T-helper 2 cell treated with Interferon-gamma antibody and Interleukin-4, amounts not matched to agents 5 μg/mL and 100 μg/mL, for 36 hours (primary cell): ENCODE measurements around the gene TMEM52.
"Not testable (repeated sequence)": the region's sequence is repeated elsewhere in the genome, so short reads cannot be mapped to it uniquely, and the experiment has no call there.

Source experiments
- DNase-seq: peaks from one replicate; pipeline ENCODE4 v3.0.0; 2021; ENCODE audit warnings: low spot score
- H3K27ac Mint-ChIP-seq: one replicate; pipeline ENCODE4 v1.8.0; 2021; ENCODE audit warnings: mild to moderate bottlenecking, mixed read lengths
- H3K27me3 Mint-ChIP-seq: one replicate; pipeline ENCODE4 v1.8.0; 2021; ENCODE audit warnings: low read depth, mixed read lengths
- H3K36me3 Mint-ChIP-seq: one replicate; pipeline ENCODE4 v1.8.0; 2021; ENCODE audit warnings: low read depth, mixed read lengths
- H3K4me1 Mint-ChIP-seq: one replicate; pipeline ENCODE4 v1.8.0; 2021; ENCODE audit warnings: low read depth, mixed read lengths
- H3K4me3 Mint-ChIP-seq: one replicate; pipeline ENCODE4 v1.8.0; 2022; ENCODE audit warnings: mild to moderate bottlenecking, moderate library complexity, mixed read lengths
- H3K9me3 Mint-ChIP-seq: one replicate; pipeline ENCODE4 v1.8.0; 2021; ENCODE audit warnings: mixed read lengths

TMEM52 gene

DNA sequence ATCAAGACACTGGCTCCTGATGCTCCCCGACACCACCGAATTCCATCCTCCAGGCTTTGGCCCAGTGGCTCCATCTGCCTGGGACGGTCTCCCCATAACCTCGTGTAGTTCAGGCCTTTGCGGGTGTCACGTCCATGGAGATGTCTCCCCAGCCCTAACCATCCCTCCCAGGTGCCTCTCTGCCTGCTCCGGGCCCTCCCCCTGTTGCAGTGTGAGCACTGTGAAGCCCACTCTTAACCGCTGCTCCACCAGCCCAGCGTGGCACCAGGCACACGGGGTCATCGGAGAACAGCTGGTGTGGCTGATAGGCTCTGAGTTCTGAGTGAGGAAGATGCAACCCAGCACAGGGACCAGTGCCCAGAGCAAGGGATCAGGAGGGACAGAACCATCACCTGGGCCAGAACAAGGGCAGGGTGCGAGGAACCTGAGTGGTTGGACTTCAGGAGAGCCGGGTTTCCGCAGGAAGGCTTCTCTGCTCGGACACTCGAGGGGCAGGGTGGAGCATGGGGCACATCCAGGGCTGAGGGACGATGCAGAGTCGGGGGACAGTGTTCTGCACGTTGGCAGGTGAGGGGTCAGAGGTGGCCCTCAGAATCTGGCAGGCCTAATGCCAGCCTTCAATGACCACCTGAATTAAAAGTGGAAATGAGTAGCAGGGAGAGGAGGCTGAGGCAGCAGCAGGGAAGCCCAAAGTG lies 25.6 kb downstream of the TMEM52 start:
- Mint-ChIP-seq H3K4me1 (peaks cover 21% of the 10 kb centered on the region), H3K9me3 (no peaks in the 10 kb centered on the region), H3K4me3 (peak overlapping the region; percentile 29), H3K27ac (peak overlapping the region; percentile 41), H3K27me3 (no peaks in the 10 kb centered on the region), H3K36me3 (peaks cover 6% of the 10 kb centered on the region)
- no peak for DNase-seq

DNA sequence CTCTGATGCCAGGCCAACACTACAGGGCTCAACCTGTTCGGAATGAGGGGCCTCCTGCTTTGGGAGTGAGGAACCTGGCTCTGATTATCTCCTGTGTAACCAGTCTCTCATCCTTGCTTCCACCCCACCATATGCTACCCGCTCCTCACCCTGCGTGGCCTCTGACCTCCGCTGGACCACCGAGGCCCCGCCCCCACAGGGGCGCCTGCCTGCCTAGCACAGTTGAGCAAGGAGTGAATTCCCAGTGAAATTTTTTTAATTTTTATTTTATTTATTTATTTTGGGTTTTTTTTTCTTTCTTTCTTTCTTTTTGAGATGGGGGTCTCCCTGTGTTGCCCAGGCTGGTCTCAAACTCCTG lies 26.3 kb downstream of the TMEM52 start:
- peaks cover 10% of the 10 kb centered on the region for H3K36me3 Mint-ChIP-seq
- DNase-seq: no peak
- peak overlapping the region; percentile 90 for H3K27ac Mint-ChIP-seq
- H3K4me3 Mint-ChIP-seq: peak overlapping the region; percentile 88
- H3K9me3 Mint-ChIP-seq: no peaks in the 10 kb centered on the region
- H3K4me1 Mint-ChIP-seq: peaks cover 25% of the 10 kb centered on the region
- no peaks in the 10 kb centered on the region for H3K27me3 Mint-ChIP-seq

DNA sequence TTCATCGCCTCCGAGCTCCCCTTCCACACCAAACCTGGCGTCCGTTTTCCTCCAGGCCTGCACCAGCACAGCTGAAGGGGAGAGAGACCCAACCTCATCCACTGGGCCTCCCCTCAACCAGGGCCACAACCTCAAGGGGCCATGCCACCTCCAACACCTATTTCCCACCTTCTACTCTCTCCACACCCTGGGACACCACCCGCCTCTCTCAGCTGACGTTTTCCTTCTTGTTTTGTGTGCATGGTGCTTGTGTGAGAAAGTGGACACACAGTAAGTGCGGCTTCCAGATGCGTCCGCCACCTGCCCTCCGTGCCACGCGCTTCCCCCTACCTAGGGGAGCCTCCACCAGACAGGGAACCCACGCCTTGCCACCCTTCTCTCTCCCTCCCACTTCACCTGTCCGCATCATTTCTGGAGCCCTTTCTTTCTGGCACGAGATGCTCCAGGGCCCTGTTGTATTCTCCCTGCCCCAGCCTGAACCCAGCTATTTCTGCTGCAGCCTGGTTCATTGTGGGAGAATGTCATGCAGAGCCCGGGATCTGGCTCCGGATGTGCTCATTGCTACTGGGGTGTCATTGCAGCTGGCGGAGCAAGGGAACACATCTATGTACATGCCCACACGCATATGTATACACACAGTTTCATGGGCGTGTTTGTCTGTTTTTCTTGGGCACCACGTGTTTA lies 26.9 kb downstream of the TMEM52 start:
- no peak for DNase-seq
- Mint-ChIP-seq H3K4me1 (peaks cover 26% of the 10 kb centered on the region), H3K36me3 (peaks cover 11% of the 10 kb centered on the region), H3K27ac (peak overlapping the region; percentile 90), H3K4me3 (peak overlapping the region; percentile 88), H3K27me3 (no peaks in the 10 kb centered on the region), H3K9me3 (no peaks in the 10 kb centered on the region)

DNA sequence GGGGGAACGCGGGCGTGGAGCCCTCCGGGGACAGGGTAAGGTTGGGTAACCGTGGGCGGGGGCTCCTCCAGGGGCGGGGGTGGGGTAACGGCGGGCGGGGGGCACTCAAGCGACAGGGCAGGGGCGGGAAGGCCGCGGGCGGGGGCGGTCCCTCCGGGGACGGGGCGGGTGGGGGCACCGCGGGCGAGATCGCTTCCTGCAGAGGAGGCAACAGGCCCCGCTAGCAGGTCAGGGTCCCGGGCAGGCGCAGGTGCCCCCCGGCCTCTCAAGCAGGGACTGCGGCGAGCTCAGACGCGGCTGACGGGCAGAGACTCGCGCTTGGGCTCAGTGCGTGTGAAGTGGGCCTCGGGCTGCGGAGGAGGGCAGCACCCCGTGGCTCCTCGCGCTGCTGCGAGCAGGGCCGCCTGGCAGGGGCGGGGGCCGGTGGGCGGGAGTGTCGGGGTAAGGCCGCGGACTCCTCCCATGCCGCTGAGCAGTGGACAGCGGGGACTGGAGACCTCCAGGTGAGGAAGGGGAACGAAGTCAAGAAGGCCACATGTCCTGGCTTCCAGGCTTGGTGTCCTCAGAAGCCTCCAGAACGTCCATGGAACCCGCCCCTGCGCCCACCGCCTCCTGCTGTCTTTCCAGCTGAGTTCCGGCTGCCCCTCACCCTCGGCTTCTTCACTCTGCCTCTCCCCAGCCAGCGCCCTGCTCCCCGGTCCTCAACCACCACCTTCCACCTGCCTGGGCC lies 27.6 kb downstream of the TMEM52 start:
- Mint-ChIP-seq H3K27me3 (no peaks in the 10 kb centered on the region), H3K36me3 (peaks cover 13% of the 10 kb centered on the region), H3K9me3 (no peaks in the 10 kb centered on the region), H3K4me1 (peaks cover 30% of the 10 kb centered on the region), H3K4me3 (peak overlapping the region; percentile 88), H3K27ac (peak overlapping the region; percentile 90)
- peak; percentile 47 for DNase-seq

DNA sequence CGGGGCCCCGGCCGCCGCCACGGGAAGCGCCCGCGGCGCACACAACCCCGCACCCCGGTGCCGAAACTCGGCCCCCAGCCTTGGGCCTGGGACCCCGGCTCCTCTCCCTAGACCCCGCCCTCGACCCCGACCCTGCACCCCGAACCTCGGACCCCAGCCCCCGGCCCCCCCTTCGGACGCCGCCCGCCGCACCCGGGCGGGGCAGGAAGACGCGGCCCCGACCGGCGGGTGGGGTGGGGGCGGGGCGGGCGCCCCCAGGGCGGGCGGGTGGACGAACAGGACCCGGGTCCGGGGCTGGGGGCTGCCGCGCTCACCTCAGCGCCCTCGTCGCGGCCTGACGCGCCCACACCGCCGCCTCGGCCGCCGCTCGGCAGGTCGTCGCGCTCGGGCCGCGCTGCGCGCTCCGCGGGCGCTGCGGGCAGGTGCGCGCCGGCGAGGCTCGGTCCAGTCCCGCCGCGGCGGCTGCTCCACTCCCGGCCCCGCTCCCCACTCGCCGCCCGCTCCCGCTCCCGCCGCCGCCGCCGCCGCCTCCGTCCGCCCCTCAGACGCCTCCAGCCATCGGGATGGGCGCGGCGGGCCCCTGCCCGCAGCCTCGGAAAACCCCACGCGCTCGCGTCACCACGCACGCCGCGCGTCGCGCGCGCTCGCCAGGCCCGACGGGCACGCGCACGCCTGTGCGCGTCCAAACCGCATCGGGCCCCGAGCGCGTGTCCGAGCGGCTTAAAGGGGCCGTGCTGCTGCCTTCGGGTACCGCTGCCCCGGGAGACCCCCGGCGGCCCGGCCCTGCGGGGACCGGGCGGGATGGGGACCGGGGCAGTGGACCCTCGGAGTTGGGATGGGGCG lies 28.4 kb downstream of the TMEM52 start, which contains the start of gene GNB1:
Gene GNB1 (minus strand): TSS at position 582 of the 843 bp plus-strand sequence. CDS start 65,634 bp downstream, outside the sequence.
- peak; percentile 89 for DNase-seq
- Mint-ChIP-seq H3K27ac (peak within 1 kb of the TSS; percentile 90), H3K9me3 (no peaks in the 10 kb centered on the region), H3K4me3 (peak within 1 kb of the TSS; percentile 88), H3K36me3 (peaks cover 15% of the 10 kb centered on the region), H3K27me3 (no peaks in the 10 kb centered on the region), H3K4me1 (peaks cover 33% of the 10 kb centered on the region)

DNA sequence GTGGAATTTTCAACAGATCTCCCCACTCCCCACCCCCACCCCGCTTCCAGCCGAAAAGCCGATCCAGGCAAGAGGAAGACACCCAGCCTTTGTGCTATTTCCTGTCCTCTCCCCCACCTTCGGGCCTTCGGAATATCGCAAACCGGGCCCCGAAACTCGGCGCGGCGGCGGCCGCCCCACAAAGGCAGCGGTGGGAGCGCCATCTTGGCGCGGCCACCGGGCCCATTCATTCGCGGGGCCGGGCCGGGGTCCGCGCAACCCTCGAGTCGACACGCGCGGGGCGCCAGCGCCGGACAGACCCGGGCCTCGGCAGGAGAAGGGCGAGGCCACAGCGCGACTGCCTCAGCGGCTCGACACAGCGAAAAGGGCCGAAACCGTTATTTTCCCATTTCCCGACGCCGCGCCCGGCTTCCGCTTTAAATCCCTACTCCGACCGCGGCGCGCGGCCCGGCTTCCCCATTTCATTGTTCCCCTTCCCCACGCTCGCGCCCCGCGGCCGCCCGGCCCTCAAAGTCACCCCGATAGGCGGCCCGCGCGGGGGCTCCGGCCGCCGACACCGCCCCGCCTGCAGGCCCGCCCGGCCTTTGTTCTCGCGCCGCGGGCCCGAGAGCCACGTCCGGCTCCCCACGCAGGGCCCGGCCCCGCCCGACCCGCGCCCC lies 29.1 kb downstream of the TMEM52 start:
- H3K4me3 Mint-ChIP-seq: peak overlapping the region; percentile 88
- peak overlapping the region; percentile 82 for H3K27ac Mint-ChIP-seq
- peaks cover 31% of the 10 kb centered on the region for H3K4me1 Mint-ChIP-seq
- peak; percentile 49 for DNase-seq
- no peaks in the 10 kb centered on the region for H3K9me3 Mint-ChIP-seq
- H3K27me3 Mint-ChIP-seq: no peaks in the 10 kb centered on the region
- H3K36me3 Mint-ChIP-seq: peaks cover 15% of the 10 kb centered on the region

DNA sequence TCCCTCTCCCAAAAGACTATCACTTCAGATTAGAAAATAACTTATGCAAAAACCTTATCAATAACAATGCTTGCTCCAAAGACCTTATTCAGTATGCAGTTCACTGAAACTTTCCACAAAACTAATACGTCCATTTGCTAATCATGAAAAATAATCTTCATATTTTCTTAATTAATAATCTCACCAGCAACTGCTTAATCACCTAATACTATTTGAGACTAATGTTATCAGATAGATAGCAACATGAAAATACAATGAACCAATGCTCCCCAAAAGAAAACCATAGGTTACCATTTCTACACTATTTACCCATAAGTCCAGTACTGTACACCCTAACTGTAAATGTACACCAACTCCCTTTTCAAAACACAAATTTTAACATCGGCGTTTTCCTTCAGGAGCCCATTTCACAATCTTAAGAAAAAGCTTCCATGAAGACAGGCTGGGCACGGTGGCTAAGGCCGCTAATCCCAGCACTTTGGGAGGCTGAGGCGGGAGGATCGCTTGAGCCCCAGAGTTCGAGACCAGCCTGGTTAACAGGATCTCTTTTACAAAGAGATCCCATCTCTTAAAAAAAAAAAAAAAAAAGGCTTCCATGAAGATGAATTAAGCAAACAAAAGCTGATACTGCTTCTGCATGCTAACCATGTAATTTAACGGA lies 29.9 kb downstream of the TMEM52 start:
- H3K36me3 Mint-ChIP-seq: peaks cover 15% of the 10 kb centered on the region
- H3K9me3 Mint-ChIP-seq: no peaks in the 10 kb centered on the region
- no peaks in the 10 kb centered on the region for H3K27me3 Mint-ChIP-seq
- H3K27ac Mint-ChIP-seq: peak overlapping the region; percentile 82
- peak overlapping the region; percentile 88 for H3K4me3 Mint-ChIP-seq
- DNase-seq: no peak
- H3K4me1 Mint-ChIP-seq: peaks cover 26% of the 10 kb centered on the region

DNA sequence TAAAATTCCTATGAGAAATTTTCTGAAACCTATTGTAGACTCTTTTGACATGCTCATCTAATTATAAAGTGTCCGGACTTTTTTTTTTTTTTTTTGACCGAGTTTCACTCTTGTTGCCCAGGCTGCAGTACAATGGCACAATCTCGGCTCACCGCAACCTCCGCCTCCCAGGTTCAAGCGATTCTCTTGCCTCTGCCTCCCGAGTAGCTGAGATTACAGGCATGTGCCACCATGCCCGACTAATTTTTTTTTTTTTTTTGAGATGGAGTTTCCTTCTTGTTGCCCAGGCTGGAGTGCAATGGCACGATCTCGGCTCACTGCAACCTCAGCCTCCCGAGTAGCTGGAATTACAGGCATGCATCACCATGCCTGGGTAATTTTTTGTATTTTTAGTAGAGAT lies 35.2 kb downstream of the TMEM52 start:
- not testable (repeated sequence) for H3K27me3 Mint-ChIP-seq, H3K4me3 Mint-ChIP-seq, DNase-seq, H3K9me3 Mint-ChIP-seq, H3K27ac Mint-ChIP-seq
- Mint-ChIP-seq H3K4me1 (peaks cover 26% of the 10 kb centered on the region), H3K36me3 (peaks cover 29% of the 10 kb centered on the region)

DNA sequence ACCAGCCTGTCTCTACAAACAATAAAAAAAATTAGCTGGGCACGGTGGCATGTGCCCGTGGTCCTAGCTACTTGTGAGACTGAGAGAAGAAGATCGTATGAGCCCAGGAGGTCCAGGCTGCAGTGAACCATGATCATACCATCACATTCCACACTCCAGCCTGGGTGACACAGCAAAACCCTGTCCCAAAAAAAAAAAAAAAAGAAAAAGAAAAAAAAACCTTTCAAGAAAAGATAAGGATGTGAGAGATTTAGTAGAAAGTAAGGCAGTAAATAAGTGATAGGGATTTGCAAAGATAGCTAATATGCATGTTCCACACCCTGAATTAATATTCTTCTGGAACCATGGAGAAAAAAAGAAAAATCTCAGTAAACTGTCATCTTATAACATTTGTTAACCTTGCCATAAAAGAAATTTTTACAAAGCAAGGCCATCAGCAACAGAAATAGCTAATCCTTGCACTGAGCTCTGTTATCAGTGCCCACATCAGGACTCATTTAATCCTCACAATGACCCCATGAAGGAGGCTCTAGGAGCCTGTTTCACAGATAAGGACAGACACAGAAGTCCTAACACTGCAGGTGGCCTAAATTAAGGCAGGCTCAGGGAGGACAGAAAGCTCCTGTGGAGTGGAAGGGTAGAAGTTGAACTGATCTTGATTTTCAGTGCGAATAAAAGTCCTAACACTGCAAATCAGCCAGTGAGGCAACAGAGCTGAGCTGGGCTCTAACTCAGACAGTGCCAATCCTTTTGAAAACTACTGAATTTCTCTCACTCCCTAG lies 35.8 kb downstream of the TMEM52 start:
- Mint-ChIP-seq H3K9me3 (no peaks in the 10 kb centered on the region), H3K27me3 (no peaks in the 10 kb centered on the region), H3K36me3 (peaks cover 32% of the 10 kb centered on the region), H3K4me1 (peaks cover 28% of the 10 kb centered on the region), H3K27ac (no peak overlapping the region), H3K4me3 (no peak overlapping the region)
- no peak for DNase-seq

DNA sequence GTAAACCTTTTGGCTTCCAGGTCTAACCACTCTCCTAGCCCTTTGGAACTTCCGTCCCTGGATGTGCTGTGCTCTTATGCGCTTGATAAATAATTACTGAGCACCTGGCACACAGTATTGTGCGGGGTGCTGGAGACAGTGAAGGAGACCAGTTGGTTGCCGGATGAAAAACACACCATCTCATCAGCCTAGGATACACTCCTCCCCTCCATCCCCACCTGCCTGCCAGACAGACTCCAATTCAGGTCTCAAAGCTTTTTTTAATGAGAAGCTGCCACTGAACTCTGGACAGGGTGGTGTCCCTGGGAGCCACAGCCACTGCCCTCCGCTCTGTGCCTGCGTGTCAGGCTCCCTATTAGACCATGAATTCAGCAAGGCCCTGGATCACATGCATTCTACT lies 37.4 kb downstream of the TMEM52 start:
- Mint-ChIP-seq H3K4me3 (no peak overlapping the region), H3K27me3 (no peaks in the 10 kb centered on the region), H3K4me1 (peaks cover 26% of the 10 kb centered on the region), H3K36me3 (peaks cover 30% of the 10 kb centered on the region), H3K9me3 (no peaks in the 10 kb centered on the region), H3K27ac (no peak overlapping the region)
- DNase-seq: no peak

DNA sequence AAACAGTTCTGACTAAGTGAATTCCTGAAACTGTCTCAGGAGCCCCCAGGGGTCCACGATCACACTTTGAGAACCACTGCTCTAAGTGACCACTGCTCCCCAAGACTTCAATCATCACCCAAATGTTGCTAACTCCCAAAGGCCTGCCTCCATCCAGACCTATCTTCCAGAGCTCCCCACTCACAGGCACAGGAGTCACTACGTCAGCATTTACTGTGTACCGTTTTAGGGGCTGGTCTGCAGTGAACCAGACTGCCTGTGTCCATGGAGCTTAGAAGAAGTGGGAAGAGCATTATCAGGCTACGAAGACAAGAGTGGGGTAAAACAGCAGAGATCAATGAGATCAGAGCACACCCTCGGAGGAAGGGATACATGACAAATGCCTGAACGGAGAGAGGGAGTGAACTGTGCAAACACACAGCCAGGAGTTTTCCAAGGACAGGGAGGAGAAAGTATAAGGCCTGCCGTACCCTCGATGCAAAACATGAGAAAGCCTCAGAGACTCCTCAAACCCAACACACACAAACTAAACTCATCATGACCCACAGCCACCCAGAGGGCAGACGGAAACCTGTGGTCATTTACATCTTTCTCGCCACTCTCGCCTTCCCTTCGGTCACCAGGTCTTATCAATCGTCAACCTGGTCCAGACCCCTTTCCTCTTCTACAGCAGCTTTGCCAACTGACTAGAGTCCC lies 38.3 kb downstream of the TMEM52 start:
- H3K36me3 Mint-ChIP-seq: peaks cover 33% of the 10 kb centered on the region
- H3K27me3 Mint-ChIP-seq: no peaks in the 10 kb centered on the region
- no peaks in the 10 kb centered on the region for H3K9me3 Mint-ChIP-seq
- no peak for DNase-seq
- peaks cover 31% of the 10 kb centered on the region for H3K4me1 Mint-ChIP-seq
- peak overlapping the region; percentile 12 for H3K27ac Mint-ChIP-seq
- no peak overlapping the region for H3K4me3 Mint-ChIP-seq

DNA sequence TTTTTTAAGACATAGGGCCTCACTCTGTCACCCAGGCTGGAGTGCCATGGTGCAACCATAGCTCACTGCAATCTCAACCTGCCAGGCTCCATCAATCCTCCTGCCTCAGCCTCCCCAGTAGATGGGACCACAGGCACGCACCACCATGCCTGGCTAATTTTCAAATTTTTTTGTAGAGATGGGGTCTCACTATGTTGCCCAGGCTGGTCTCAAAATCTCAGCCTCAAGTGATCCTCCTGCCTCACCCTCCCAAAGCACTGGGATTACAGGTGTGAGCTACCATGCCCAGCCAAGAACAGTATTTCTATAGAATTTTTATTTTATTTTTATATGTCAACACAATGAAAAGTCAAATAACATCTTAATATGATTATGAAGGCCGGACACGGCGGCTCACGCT lies 39.1 kb downstream of the TMEM52 start:
- no peak overlapping the region for H3K27ac Mint-ChIP-seq
- H3K4me1 Mint-ChIP-seq: peaks cover 34% of the 10 kb centered on the region
- peaks cover 38% of the 10 kb centered on the region for H3K36me3 Mint-ChIP-seq
- DNase-seq: no peak
- H3K27me3 Mint-ChIP-seq: no peaks in the 10 kb centered on the region
- no peak overlapping the region for H3K4me3 Mint-ChIP-seq
- no peaks in the 10 kb centered on the region for H3K9me3 Mint-ChIP-seq
